ENCODE results near the gene MAVS. TPM values are rescaled to one million over a fixed set of nuclear protein-coding genes. Genes with fewer than 3 reads are reported as not detected.

Gene MAVS
- total and polyA plus RNA-seq, 7 donors, result 14.0 to 61.3 (median 49.7) TPM

- no peaks in the 10 kb centered on the region for H3K36me3 ChIP-seq (ENCODE audit: insufficient read depth in 1 of 2, low read depth in 1 of 2)
- intact Hi-C loops (cut with DNase I), result no loop called here
- WGBS, 3 donors, result 72 to 74% (median 73%) methylated on average over 4 of the region's 4 CpGs
- H3K27ac ChIP-seq, result no peak overlapping the region
- H3K4me1 ChIP-seq, result peaks cover 6% of the 10 kb centered on the region
- no peak overlapping the region for H3K4me3 ChIP-seq
- no peaks in the 10 kb centered on the region for H3K27me3 ChIP-seq (ENCODE audit: insufficient read depth in 3 of 3, low read length in 2 of 3)
- TF ChIP-seq CTCF (IDR thresholded peaks at IDR 0.05), result no peak
- DNase-seq (no peak), ATAC-seq (no peak)
- no peaks in the 10 kb centered on the region for H3K9me3 ChIP-seq
Measured at GRCh38 chr20:3898639-3899038, 52.0 kb downstream of the MAVS start.

DNA sequence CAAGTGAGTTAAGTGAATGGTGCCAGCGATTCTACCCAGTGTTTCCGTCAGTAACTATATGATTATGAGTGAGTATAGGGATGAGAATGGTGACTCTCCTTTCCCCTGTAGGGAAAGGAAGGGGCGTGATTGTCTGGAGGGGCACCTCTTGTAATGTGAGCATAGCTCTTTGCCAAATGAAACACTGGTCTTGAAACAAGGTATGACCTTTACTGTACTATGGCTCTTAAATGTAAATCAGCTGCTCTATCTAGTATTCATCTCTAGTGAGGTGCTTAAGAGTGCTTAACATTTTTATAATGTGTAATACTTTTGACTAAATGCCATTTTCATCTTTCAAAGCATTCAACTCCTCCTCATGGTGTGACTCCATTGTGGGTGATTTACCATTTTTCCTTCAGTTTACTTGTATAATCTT lies 53.6 kb downstream of the MAVS start:
- H3K36me3 ChIP-seq (ENCODE audit: insufficient read depth in 1 of 2, low read depth in 1 of 2), result no peaks in the 10 kb centered on the region
- TF ChIP-seq CTCF (IDR thresholded peaks at IDR 0.05), result no peak
- no peaks in the 10 kb centered on the region for H3K9me3 ChIP-seq
- no peak for DNase-seq
- H3K27ac ChIP-seq, result no peak overlapping the region
- ATAC-seq, result no peak
- no peak overlapping the region for H3K4me3 ChIP-seq
- intact Hi-C loops (cut with DNase I), result no loop called here
- H3K27me3 ChIP-seq (ENCODE audit: insufficient read depth in 3 of 3, low read length in 2 of 3), result no peaks in the 10 kb centered on the region
- peaks cover 12% of the 10 kb centered on the region for H3K4me1 ChIP-seq
- WGBS, 3 donors, result 80 to 87% (median 84%) methylated on average over 3 of the region's 3 CpGs

DNA sequence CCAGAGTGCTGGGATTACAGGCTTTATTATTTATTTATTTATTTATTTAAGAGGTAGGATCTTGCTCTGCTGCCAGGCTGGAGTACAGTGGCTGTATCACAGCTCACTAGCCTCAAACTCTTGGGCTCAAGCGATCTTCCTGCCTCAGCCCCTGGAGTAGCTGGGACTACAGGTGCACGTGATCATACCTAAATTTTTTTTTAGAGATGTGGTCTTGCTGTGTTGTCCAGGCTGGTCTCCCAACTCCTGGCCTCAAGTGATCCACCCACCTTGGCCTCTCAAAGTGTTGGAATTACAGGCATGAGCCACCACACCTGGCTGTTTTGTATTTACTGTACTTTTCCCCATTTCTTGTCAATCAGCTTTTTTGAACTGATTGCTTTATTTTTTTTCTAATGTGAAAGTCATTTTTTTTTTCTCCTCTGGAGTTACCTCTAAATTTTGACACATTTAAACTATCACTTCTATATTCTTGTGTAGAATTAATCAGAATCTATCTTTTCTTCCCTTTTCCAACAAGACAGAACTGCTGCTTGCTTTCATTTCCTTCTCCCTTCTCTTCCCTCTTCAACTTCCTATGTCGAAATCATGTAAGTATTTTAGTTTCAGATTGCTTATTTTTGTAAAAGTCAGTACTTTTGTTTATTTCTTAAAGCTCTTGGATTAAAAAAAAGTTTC lies 54.5 kb downstream of the MAVS start:
- no peak overlapping the region for H3K4me3 ChIP-seq
- no peak overlapping the region for H3K27ac ChIP-seq
- peaks cover 8% of the 10 kb centered on the region for H3K4me1 ChIP-seq
- 76 to 82% (median 79%) methylated on average over 3 of the region's 3 CpGs for WGBS, 3 donors
- no peaks in the 10 kb centered on the region for H3K27me3 ChIP-seq (ENCODE audit: insufficient read depth in 3 of 3, low read length in 2 of 3)
- DNase-seq, result no peak
- TF ChIP-seq CTCF (IDR thresholded peaks at IDR 0.05), result no peak
- intact Hi-C loops (cut with DNase I), result no loop called here
- ATAC-seq, result no peak
- no peaks in the 10 kb centered on the region for H3K36me3 ChIP-seq (ENCODE audit: insufficient read depth in 1 of 2, low read depth in 1 of 2)
- no peaks in the 10 kb centered on the region for H3K9me3 ChIP-seq

- no peak for TF ChIP-seq CTCF (IDR thresholded peaks at IDR 0.05)
- Histone ChIP-seq H3K4me1 (peaks cover 12% of the 10 kb centered on the region), H3K36me3 (ENCODE audit: insufficient read depth in 1 of 2, low read depth in 1 of 2) (no peaks in the 10 kb centered on the region), H3K9me3 (no peaks in the 10 kb centered on the region), H3K27me3 (ENCODE audit: insufficient read depth in 3 of 3, low read length in 2 of 3) (no peaks in the 10 kb centered on the region), H3K27ac (no peak overlapping the region), H3K4me3 (no peak overlapping the region)
- ATAC-seq (no peak), DNase-seq (no peak)
- 81% methylated on average over 9 of the region's 9 CpGs for WGBS, 3 donors
- intact Hi-C loops (cut with DNase I), result no loop called here
Measured at GRCh38 chr20:3901706-3902440, 55.2 kb downstream of the MAVS start.
